HepG2 (cell line): ENCODE measurements around the gene XPC. TPM values are rescaled to one million over a fixed set of nuclear protein-coding genes. Genes with fewer than 3 reads are reported as not detected.

ENCODE experiments used
- FOXO1 ChIP-seq: sonication (generic); formaldehyde crosslinking; IDR thresholded peaks from 2 replicates; pipeline ENCODE4 v1.4.0; 2020; ENCODE audit warnings: missing genetic modification reagents
- HNRNPH1 ChIP-seq: fragments of 200-400 bp; formaldehyde crosslinking; optimal IDR thresholded peaks from 2 replicates; pipeline ENCODE3; 2017; ENCODE audit warnings: mild to moderate bottlenecking, low read depth, low read length
- KDM5A ChIP-seq: fragments of 200-600 bp; sonication (generic); IDR thresholded peaks from 2 replicates; pipeline ENCODE4 v1.7.0; 2018; ENCODE audit warnings: antibody characterized with exemption, mild to moderate bottlenecking, low read length, borderline replicate concordance
- MED13 ChIP-seq: sonication (generic); formaldehyde crosslinking; IDR thresholded peaks from 2 replicates; pipeline ENCODE4 v1.5.0; 2020; ENCODE audit warnings: missing genetic modification reagents
- NKX3-1 ChIP-seq: sonication (generic); formaldehyde crosslinking; IDR thresholded peaks from 2 replicates; pipeline ENCODE4 v1.5.0; 2020; ENCODE audit warnings: missing genetic modification reagents
- NR0B2 ChIP-seq: sonication (generic); formaldehyde crosslinking; IDR thresholded peaks from 2 replicates; pipeline ENCODE4 v1.4.0; 2020; ENCODE audit warnings: mild to moderate bottlenecking, missing genetic modification reagents
- PLSCR1 ChIP-seq: sonication (generic); formaldehyde crosslinking; IDR thresholded peaks from 2 replicates; pipeline ENCODE4 v1.5.0; 2020; ENCODE audit warnings: missing genetic modification reagents, mild to moderate bottlenecking, borderline replicate concordance
- POGK ChIP-seq: sonication (generic); formaldehyde crosslinking; conservative IDR thresholded peaks from 2 replicates; pipeline ENCODE4 v1.8.0; 2022; ENCODE audit warnings: mild to moderate bottlenecking, moderate library complexity, missing genetic modification reagents
- POLR2AphosphoS2 ChIP-seq: IDR thresholded peaks from 2 replicates; pipeline ENCODE4 v1.6.1; 2011; ENCODE audit warnings: low read depth, low read length, improper control_type of control experiment
- RFX1 ChIP-seq: fragments of 450-650 bp; IDR thresholded peaks from 2 replicates; pipeline ENCODE4 v1.6.1; 2017
- SKIL ChIP-seq: sonication (generic); formaldehyde crosslinking; IDR thresholded peaks from 2 replicates; pipeline ENCODE4 v1.8.0; 2022; ENCODE audit warnings: missing genetic modification reagents, mild to moderate bottlenecking, moderate library complexity, borderline replicate concordance
- SMAD1 ChIP-seq: sonication (generic); formaldehyde crosslinking; IDR thresholded peaks from 2 replicates; pipeline ENCODE4 v1.4.0; 2020; ENCODE audit warnings: missing genetic modification reagents, low read depth, mild to moderate bottlenecking, borderline replicate concordance
- ZFP1 ChIP-seq: IDR thresholded peaks from 2 replicates; pipeline ENCODE4 v1.6.1; 2016
- ZFP62 ChIP-seq: sonication (generic); formaldehyde crosslinking; IDR thresholded peaks from 2 replicates; pipeline ENCODE4 v1.4.0; 2020; ENCODE audit warnings: missing genetic modification reagents
- ZNF543 ChIP-seq: sonication (generic); formaldehyde crosslinking; IDR thresholded peaks from 2 replicates; pipeline ENCODE4 v1.4.0; 2020; ENCODE audit warnings: mild to moderate bottlenecking, missing genetic modification reagents
- ZNF549 ChIP-seq: sonication (generic); formaldehyde crosslinking; IDR thresholded peaks from 2 replicates; pipeline ENCODE4 v1.5.0; 2020; ENCODE audit warnings: missing genetic modification reagents
- ZNF564 ChIP-seq: sonication (generic); formaldehyde crosslinking; IDR thresholded peaks from 2 replicates; pipeline ENCODE4 v1.8.1; 2023; ENCODE audit warnings: mild to moderate bottlenecking, missing genetic modification reagents
- ZNF709 ChIP-seq: sonication (generic); formaldehyde crosslinking; IDR thresholded peaks from 2 replicates; pipeline ENCODE4 v1.5.0; 2020; ENCODE audit warnings: mild to moderate bottlenecking, missing genetic modification reagents
- ZNF749 ChIP-seq: sonication (generic); formaldehyde crosslinking; IDR thresholded peaks from 2 replicates; pipeline ENCODE4 v1.8.0; 2022; ENCODE audit warnings: mild to moderate bottlenecking, missing genetic modification reagents, moderate library complexity, borderline replicate concordance
- ZSCAN21 ChIP-seq: sonication (generic); formaldehyde crosslinking; IDR thresholded peaks from 2 replicates; pipeline ENCODE4 v1.8.0; 2022; ENCODE audit warnings: mild to moderate bottlenecking, missing genetic modification reagents, moderate library complexity, borderline replicate concordance
- polyA plus RNA-seq, 8 experiments: library from polyadenylated mRNA; depleted of rRNA in 3 of 8; stranded (reverse) in 7 of 8; unstranded in 1 of 8; fragments of >200 nt; fragmentation: Illumina TruSeq in 4 of 8; extraction: Trizol in 4 of 8; gene quantifications; 2 replicates each; pipeline versions ENCODE4 v1.2.1 to v1.2.3, GENCODE V29; 2011 to 2016; ENCODE audit warnings: low read depth in 4 of 8, missing spikeins in 1 of 8, mixed read lengths in 1 of 8; ENCODE audit not compliant: insufficient read depth in 1 of 8
- total RNA-seq, 5 experiments: library from RNA; depleted of rRNA; stranded (reverse); fragments of >200 nt; fragmentation: Illumina TruSeq; extraction: Trizol; gene quantifications; 2 replicates each; pipeline ENCODE4 v1.2.3, GENCODE V29; 2016; ENCODE audit warnings: low read depth in 1 of 5
- TF ChIP-seq, protein P1 (sequence below): sonication (generic); formaldehyde crosslinking; conservative IDR thresholded peaks from 2 replicates; pipeline ENCODE4 v1.8.1; 2023; ENCODE audit warnings: missing genetic modification reagents

The XPC gene
- total and polyA plus RNA-seq, 2 of the 13 experiments (the other 11 are each of a cell fraction or from before 2014, with no cell fraction given), result 9.4 to 24.1 TPM

GRCh38 chr3:14178247-14179113 is at the start of gene XPC, which contains the start of gene LSM3 (continued):
- no peak for TF ChIP-seq PLSCR1
- peak; percentile 66; the same call in 1 of the 2 replicates for TF ChIP-seq ZNF749
- no peak for TF ChIP-seq RFX1
- TF ChIP-seq HNRNPH1, result no peak
- TF ChIP-seq NKX3-1 (CRISPR knock-in tag), result 0 out of 2 replicates have a peak, but pooled peaks have one; percentile 27
- TF ChIP-seq, protein P1, sequence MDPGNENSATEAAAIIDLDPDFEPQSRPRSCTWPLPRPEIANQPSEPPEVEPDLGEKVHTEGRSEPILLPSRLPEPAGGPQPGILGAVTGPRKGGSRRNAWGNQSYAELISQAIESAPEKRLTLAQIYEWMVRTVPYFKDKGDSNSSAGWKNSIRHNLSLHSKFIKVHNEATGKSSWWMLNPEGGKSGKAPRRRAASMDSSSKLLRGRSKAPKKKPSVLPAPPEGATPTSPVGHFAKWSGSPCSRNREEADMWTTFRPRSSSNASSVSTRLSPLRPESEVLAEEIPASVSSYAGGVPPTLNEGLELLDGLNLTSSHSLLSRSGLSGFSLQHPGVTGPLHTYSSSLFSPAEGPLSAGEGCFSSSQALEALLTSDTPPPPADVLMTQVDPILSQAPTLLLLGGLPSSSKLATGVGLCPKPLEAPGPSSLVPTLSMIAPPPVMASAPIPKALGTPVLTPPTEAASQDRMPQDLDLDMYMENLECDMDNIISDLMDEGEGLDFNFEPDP (CRISPR knock-in tag), result no peak
- TF ChIP-seq MED13, result no peak
- TF ChIP-seq ZFP1 (CRISPR knock-in tag), result no peak
- TF ChIP-seq SKIL, result no peak
- TF ChIP-seq ZNF709 (CRISPR knock-in tag), result peak; percentile 98
- peak; percentile 66; the same call in 1 of the 2 replicates for TF ChIP-seq NR0B2 (CRISPR knock-in tag)
- peak; percentile 97 for TF ChIP-seq KDM5A
- TF ChIP-seq FOXO1 (CRISPR knock-in tag), result no peak
- TF ChIP-seq ZFP62 (CRISPR knock-in tag), result no peak
- TF ChIP-seq POGK (CRISPR knock-in tag), result peak; percentile 90
- TF ChIP-seq ZNF564 (CRISPR knock-in tag), result peak; percentile 49; the same call in 1 of the 2 replicates
- TF ChIP-seq SMAD1 (CRISPR knock-in tag), result peak; percentile 49; the same call in 1 of the 2 replicates
- TF ChIP-seq ZNF549 (CRISPR knock-in tag), result no peak
- peak; percentile 65; the same call in 1 of the 2 replicates for TF ChIP-seq ZSCAN21 (CRISPR knock-in tag)
- TF ChIP-seq POLR2AphosphoS2, result no peak
- 0 out of 2 replicates have a peak, but pooled peaks have one; percentile 56 for TF ChIP-seq ZNF543 (CRISPR knock-in tag)
